PC-9 (cell line): Measurements from ENCODE around the gene C17orf67. TPM values are rescaled to one million over a fixed set of nuclear protein-coding genes. Genes with fewer than 3 reads are reported as not detected.

Source experiments
- BruUV-seq: library from RNA; stranded (reverse); fragments of 400-500 nt; replicated peaks from 2 replicates; lab custom pipeline; 2021; lab: Mats Ljungman, UMichigan
- CTCF ChIA-PET: fragments of 300-600 bp; sonication (Branson Sonifier 250); formaldehyde crosslinking; loops from one replicate; lab custom pipeline; 2022; ENCODE audit warnings: antibody characterized with exemption; lab: Charles Lee
- POLR2A ChIA-PET: fragments of 300-600 bp; sonication (Branson Sonifier 250); formaldehyde crosslinking; loops from one replicate; lab custom pipeline; 2022; ENCODE audit warnings: antibody characterized with exemption; ENCODE audit not compliant: unreplicated experiment; lab: Charles Lee
- DNase-seq, 2 experiments: peaks; one replicate each; pipeline versions ENCODE4 v3.0.0 to v3.0.0-alpha.2; 2015 to 2022; ENCODE audit warnings: mixed read lengths in 1 of 2
- H2AFZ ChIP-seq: fragments of 200-600 bp; sonication (generic); 2 replicates; pipeline ENCODE4 v1.8.1; 2017; ENCODE audit warnings: antibody characterized with exemption
- H3F3A ChIP-seq: fragments of 200-600 bp; sonication (generic); 2 replicates; pipeline ENCODE4 v1.8.1; 2017; ENCODE audit warnings: antibody characterized with exemption, mild to moderate bottlenecking, low read depth; ENCODE audit not compliant: insufficient read depth
- H3K27ac ChIP-seq: fragments of 200-600 bp; sonication (generic); 2 replicates; pipeline ENCODE4 v1.6.1; 2016; ENCODE audit warnings: mixed run types
- H3K27me3 ChIP-seq: fragments of 200-600 bp; sonication (generic); 2 replicates; pipeline ENCODE4 v1.6.1; 2016; ENCODE audit warnings: low read depth, mixed run types; ENCODE audit not compliant: insufficient read depth
- H3K36me3 ChIP-seq: fragments of 200-600 bp; sonication (generic); 2 replicates; pipeline ENCODE4 v1.6.1; 2016; ENCODE audit warnings: low read depth, mixed run types
- H3K4me1 ChIP-seq: fragments of 200-600 bp; sonication (generic); replicated peaks from 2 replicates; pipeline ENCODE4 v1.6.1; 2016; ENCODE audit warnings: mixed run types; ENCODE audit not compliant: insufficient read depth
- H3K4me2 ChIP-seq: fragments of 200-600 bp; sonication (generic); 2 replicates; pipeline ENCODE4 v1.6.1; 2017; ENCODE audit warnings: mixed run types
- H3K4me3 ChIP-seq: fragments of 200-600 bp; sonication (generic); 2 replicates; pipeline ENCODE4 v1.6.1; 2016; ENCODE audit warnings: mixed run types
- H3K79me2 ChIP-seq: fragments of 200-600 bp; sonication (generic); 2 replicates; pipeline ENCODE4 v1.6.1; 2017; ENCODE audit warnings: low read depth, mixed run types
- H3K9me2 ChIP-seq: fragments of 200-600 bp; sonication (generic); 2 replicates; pipeline ENCODE4 v1.8.1; 2017; ENCODE audit warnings: mild to moderate bottlenecking; ENCODE audit not compliant: insufficient read depth
- H3K9me3 ChIP-seq: fragments of 200-600 bp; sonication (generic); 2 replicates; pipeline ENCODE4 v1.8.1; 2016; ENCODE audit warnings: low read depth; ENCODE audit not compliant: insufficient read depth
- H4K20me1 ChIP-seq: fragments of 200-600 bp; sonication (generic); 2 replicates; pipeline ENCODE4 v1.8.1; 2017; ENCODE audit not compliant: insufficient read depth
- EZH2 ChIP-seq: fragments of 200-600 bp; sonication (generic); IDR thresholded peaks from 2 replicates; pipeline ENCODE4 v1.8.0; 2017; ENCODE audit warnings: antibody characterized with exemption, low read depth
- intact Hi-C: fragments of 100-400 bp; cut with micrococcal nuclease; formaldehyde crosslinking; loops from one replicate; pipeline ENCODE4 v1.10.0; 2022; ENCODE audit not compliant: unreplicated experiment
- total RNA-seq: library from RNA; stranded (reverse); gene quantifications from 2 replicates; pipeline ENCODE4 v1.2.3, GENCODE V29; 2021
- TF ChIP-seq, protein P1 (sequence below): fragments of 200-600 bp; sonication (generic); conservative IDR thresholded peaks from 2 replicates; pipeline ENCODE4 v1.6.1; 2017; ENCODE audit warnings: mixed run types, antibody characterized with exemption, mild to moderate bottlenecking, moderate library complexity

The C17orf67 gene
- total RNA-seq, 1 experiment from 2014 or later = 4.3 TPM

DNA sequence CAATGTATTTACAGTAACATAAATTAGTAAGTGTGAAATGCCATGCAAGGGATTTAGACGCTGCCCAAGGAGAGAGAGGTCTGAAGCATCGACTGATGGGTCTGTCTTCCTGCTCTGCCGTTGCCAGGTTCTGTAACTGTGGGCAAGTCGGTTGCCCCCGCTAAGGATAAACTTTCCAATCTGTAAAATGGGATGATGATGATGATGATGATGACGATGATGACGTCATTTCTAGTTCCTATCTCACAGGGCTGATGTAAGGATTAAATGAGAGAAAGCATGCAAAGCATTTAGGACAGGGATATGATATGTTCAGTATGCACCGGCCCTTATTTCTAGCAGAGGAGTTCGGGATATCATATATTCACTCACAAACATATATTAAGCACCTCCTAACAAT, 54.8 kb downstream of the C17orf67 start:
- no peaks in the 10 kb centered on the region for H4K20me1 ChIP-seq
- TF ChIP-seq, protein P1, sequence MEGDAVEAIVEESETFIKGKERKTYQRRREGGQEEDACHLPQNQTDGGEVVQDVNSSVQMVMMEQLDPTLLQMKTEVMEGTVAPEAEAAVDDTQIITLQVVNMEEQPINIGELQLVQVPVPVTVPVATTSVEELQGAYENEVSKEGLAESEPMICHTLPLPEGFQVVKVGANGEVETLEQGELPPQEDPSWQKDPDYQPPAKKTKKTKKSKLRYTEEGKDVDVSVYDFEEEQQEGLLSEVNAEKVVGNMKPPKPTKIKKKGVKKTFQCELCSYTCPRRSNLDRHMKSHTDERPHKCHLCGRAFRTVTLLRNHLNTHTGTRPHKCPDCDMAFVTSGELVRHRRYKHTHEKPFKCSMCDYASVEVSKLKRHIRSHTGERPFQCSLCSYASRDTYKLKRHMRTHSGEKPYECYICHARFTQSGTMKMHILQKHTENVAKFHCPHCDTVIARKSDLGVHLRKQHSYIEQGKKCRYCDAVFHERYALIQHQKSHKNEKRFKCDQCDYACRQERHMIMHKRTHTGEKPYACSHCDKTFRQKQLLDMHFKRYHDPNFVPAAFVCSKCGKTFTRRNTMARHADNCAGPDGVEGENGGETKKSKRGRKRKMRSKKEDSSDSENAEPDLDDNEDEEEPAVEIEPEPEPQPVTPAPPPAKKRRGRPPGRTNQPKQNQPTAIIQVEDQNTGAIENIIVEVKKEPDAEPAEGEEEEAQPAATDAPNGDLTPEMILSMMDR = no peak
- no peak for TF ChIP-seq EZH2
- H3K27ac ChIP-seq = no peak overlapping the region
- H3K79me2 ChIP-seq = no peaks in the 10 kb centered on the region
- H3K4me3 ChIP-seq = no peak overlapping the region
- no peaks in the 10 kb centered on the region for H3K27me3 ChIP-seq
- CTCF ChIA-PET = no interaction called here
- H3F3A ChIP-seq = no peaks in the 10 kb centered on the region
- no peak for DNase-seq
- peak overlapping the region; percentile 99; the same call in 1 of the 2 replicates for H3K4me2 ChIP-seq
- no peak overlapping the region for H2AFZ ChIP-seq
- POLR2A ChIA-PET = no interaction called here
- BruUV-seq = no TSS peak
- no peaks in the 10 kb centered on the region for H3K36me3 ChIP-seq
- peaks cover 22% of the 10 kb centered on the region for H3K4me1 ChIP-seq
- H3K9me3 ChIP-seq = no peaks in the 10 kb centered on the region; the same call in 1 of the 2 replicates
- intact Hi-C loops = no loop called here
- H3K9me2 ChIP-seq = no peaks in the 10 kb centered on the region

DNA sequence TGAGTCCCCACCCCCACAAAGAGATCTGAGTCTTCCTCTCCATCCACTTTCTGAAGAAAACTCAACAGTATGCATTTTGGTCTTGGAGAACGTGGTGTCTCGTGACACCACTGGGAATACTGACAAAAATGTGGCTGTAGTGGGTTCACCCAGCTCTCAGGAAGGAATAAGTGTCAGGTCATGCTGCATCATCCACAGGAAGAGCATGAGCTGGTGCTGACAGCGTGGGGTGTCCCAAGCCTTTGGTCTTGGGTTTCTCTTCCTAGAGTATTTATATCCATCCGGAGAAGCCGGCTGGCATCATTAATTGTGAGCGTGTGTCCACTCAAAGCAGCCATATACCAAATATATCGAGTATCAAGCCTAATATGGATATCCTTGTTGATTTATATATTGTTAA, 55.9 kb downstream of the C17orf67 start:
- no peaks in the 10 kb centered on the region for H3K79me2 ChIP-seq
- H3F3A ChIP-seq = no peaks in the 10 kb centered on the region
- H3K36me3 ChIP-seq = no peaks in the 10 kb centered on the region
- H3K9me2 ChIP-seq = no peaks in the 10 kb centered on the region
- BruUV-seq = no TSS peak
- no peak for DNase-seq
- H3K4me1 ChIP-seq = peaks cover 22% of the 10 kb centered on the region
- ChIA-PET POLR2A (no interaction called here), CTCF (no interaction called here)
- no peak overlapping the region for H3K27ac ChIP-seq
- no peak overlapping the region for H3K4me3 ChIP-seq
- intact Hi-C loops = no loop called here
- TF ChIP-seq, protein P1 = no peak
- TF ChIP-seq EZH2 = no peak
- H4K20me1 ChIP-seq = no peaks in the 10 kb centered on the region
- no peaks in the 10 kb centered on the region; the same call in 1 of the 2 replicates for H3K9me3 ChIP-seq
- H2AFZ ChIP-seq = no peak overlapping the region
- H3K27me3 ChIP-seq = no peaks in the 10 kb centered on the region
- H3K4me2 ChIP-seq = no peak overlapping the region

DNA sequence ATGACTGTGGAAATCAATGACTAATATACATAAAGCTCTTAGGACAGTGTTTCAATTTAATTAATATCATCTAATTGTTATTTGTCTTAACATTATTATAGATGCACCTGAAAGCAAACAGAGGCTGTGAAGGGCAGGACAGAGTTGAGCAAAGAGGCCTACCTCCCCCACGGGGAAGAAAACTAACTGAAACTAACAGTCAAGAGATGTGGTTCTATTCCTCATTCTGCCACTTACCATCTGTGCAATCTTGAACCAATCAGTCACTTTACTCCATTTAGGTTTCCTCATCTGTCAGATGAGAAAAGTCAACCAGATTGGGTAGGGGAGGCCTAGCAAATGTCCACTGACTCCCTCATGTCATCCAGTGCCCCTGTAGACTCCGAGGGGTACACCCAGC, 59.1 kb downstream of the C17orf67 start:
- intact Hi-C loops = no loop called here
- no TSS peak for BruUV-seq
- no peaks in the 10 kb centered on the region for H3K79me2 ChIP-seq
- no peaks in the 10 kb centered on the region; the same call in 1 of the 2 replicates for H3K9me3 ChIP-seq
- H3K4me2 ChIP-seq = no peak overlapping the region
- peaks cover 7% of the 10 kb centered on the region; the same call in 1 of the 2 replicates for H3K27me3 ChIP-seq
- H4K20me1 ChIP-seq = no peaks in the 10 kb centered on the region
- no peak overlapping the region for H2AFZ ChIP-seq
- no peaks in the 10 kb centered on the region for H3K9me2 ChIP-seq
- POLR2A ChIA-PET = no interaction called here
- DNase-seq = no peak
- H3F3A ChIP-seq = no peaks in the 10 kb centered on the region
- CTCF ChIA-PET = no interaction called here
- no peaks in the 10 kb centered on the region for H3K36me3 ChIP-seq
- no peak overlapping the region for H3K27ac ChIP-seq
- TF ChIP-seq EZH2 = no peak
- no peak overlapping the region for H3K4me3 ChIP-seq
- H3K4me1 ChIP-seq = peaks cover 6% of the 10 kb centered on the region

DNA sequence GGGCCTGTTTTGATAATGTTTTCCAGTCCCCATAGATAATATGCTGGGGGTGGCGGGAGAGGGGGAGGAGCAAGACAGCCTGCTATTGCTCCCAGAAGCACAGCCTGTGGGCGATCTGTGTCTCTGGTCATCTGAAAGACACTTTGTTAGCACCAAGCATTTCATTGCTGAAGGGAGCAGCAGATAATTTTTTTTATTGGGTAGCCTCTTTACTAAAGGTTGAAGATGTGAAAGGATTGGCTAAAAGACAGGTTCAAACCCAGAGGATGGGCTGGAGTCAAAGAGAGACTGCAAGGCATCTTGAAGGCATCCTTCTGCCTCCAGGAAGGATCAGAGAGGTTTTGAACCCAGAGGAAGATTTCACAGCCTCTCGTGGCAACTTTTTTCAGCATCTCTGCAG, 60.6 kb downstream of the C17orf67 start:
- Histone ChIP-seq H3K4me2 (no peak overlapping the region), H2AFZ (no peak overlapping the region), H3K4me1 (no peaks in the 10 kb centered on the region), H4K20me1 (no peaks in the 10 kb centered on the region), H3K9me2 (no peaks in the 10 kb centered on the region), H3K9me3 (no peaks in the 10 kb centered on the region; the same call in 1 of the 2 replicates), H3K4me3 (no peak overlapping the region), H3K36me3 (no peaks in the 10 kb centered on the region), H3K27me3 (peaks cover 11% of the 10 kb centered on the region), H3K27ac (no peak overlapping the region), H3K79me2 (no peaks in the 10 kb centered on the region), H3F3A (no peaks in the 10 kb centered on the region)
- DNase-seq = no peak
- POLR2A ChIA-PET = interaction anchor here (0.7 kb wide), 1 partner anchor 93 kb away, joined by 4 read pairs; no protein-coding TSS in a partner anchor
- intact Hi-C loops = no loop called here
- TF ChIP-seq, protein P1 = no peak
- no peak for TF ChIP-seq EZH2
- CTCF ChIA-PET = no interaction called here
- no TSS peak for BruUV-seq
